Choroid plexus epithelial cell (primary cell): ENCODE measurements around the gene RAVER1.

Experiments used
- DNase-seq: peaks from one replicate; pipeline ENCODE4 v3.0.0-alpha.2; 2010; ENCODE audit warnings: low read depth
- H3K4me3 ChIP-seq: 2 replicates; pipeline ENCODE4 v1.5.1; 2011; ENCODE audit warnings: low read depth, mild to moderate bottlenecking, control low read depth, low read length, moderate library complexity
- CTCF ChIP-seq: conservative IDR thresholded peaks from 2 replicates; pipeline ENCODE4 v1.5.1; 2011; ENCODE audit warnings: low read depth, mild to moderate bottlenecking, control low read depth, inconsistent platforms, low read length, moderate library complexity

Gene RAVER1

GRCh38 chr19:10290876-10291553, 42.3 kb downstream of the RAVER1 start:
- H3K4me3 ChIP-seq = peak overlapping the region; percentile 60
- TF ChIP-seq CTCF = no peak
- peak; percentile 59 for DNase-seq

DNA sequence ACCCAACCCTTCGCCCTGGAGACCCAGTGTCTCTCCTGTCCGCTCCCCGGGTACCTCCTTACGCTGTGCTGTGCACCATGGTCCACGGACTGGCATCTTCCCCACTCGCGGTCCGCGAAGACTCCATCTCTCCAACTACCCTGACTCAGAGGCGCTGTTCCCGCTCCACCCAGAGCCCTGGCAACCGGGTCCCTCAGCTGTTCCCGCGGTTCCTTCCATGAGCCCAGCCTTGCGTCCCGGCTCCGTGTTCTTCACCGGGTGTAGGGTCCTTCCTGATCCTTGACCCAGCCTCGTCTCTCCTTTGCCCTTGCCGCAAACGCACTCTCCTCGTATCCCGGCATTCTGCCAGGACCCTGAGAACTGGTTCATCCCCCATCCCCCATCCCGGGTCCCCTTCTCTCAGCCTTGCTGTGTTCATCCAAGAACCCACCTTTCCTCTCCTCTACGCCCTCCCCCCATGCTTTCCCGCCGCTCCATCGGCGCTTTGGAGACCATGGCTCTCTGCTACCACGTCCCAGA, 42.9 kb downstream of the RAVER1 start:
- no peak for DNase-seq
- H3K4me3 ChIP-seq = peak overlapping the region; percentile 60
- TF ChIP-seq CTCF = no peak

GRCh38 chr19:10289836-10290356, 43.4 kb downstream of the RAVER1 start, which contains the start of gene ICAM5:
Gene ICAM5 (plus strand): TSS chr19:10289952. CDS start chr19:10290044, 92 bp downstream.
- H3K4me3 ChIP-seq = peak within 1 kb of the TSS; percentile 60
- peak; percentile 48 for DNase-seq
- no peak for TF ChIP-seq CTCF

- no peak for TF ChIP-seq CTCF
- peak overlapping the region; percentile 60 for H3K4me3 ChIP-seq
- DNase-seq = peak; percentile 67
These were observed 44.0 kb downstream of the RAVER1 start for GRCh38 chr19:10289167-10289835.

DNA sequence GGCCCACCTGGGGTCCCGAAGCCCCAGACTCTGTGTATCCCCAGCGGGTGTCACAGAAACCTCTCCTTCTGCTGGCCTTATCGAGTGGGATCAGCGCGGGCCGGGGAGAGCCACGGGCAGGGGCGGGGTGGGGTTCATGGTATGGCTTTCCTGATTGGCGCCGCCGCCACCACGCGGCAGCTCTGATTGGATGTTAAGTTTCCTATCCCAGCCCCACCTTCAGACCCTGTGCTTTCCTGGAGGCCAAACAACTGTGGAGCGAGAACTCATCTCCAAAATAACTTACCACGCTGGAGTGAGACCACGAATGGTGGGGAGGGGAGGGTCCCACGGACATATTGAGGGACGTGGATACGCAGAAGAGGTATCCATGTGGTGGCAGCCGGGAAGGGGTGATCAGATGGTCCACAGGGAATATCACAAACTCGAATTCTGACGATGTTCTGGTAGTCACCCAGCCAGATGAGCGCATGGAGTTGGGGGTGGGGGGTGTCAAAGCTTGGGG, 44.6 kb downstream of the RAVER1 start:
- peak; percentile 80 for DNase-seq
- no peak for TF ChIP-seq CTCF
- H3K4me3 ChIP-seq = peak overlapping the region; percentile 60

- peak within 1 kb of the TSS; percentile 12 for H3K4me3 ChIP-seq
- no peak for TF ChIP-seq CTCF
- peak; percentile 92 for DNase-seq
These were observed 46.3 kb downstream of the RAVER1 start, which contains the start of gene ICAM4 for GRCh38 chr19:10286803-10287737. Gene ICAM4 (plus strand): TSS chr19:10286955. CDS start chr19:10287013, 58 bp downstream.
